K562 (cell line): ENCODE measurements around the gene DMD. TPM values are rescaled to one million over a fixed set of nuclear protein-coding genes. Genes with fewer than 3 reads are reported as not detected.

Source experiments
- ATAC-seq: fragments of 200-7000 bp; cut with Tn5 transposase; 3 replicates; pipeline ENCODE4 v1.9.1; 2020; ENCODE audit warnings: moderate library complexity
- BruUV-seq: library from RNA; stranded (reverse); fragments of 400-500 nt; replicated peaks from 2 replicates; lab custom pipeline; 2021; lab: Mats Ljungman, UMichigan
- CTCF ChIA-PET: fragments of 300-600 bp; formaldehyde crosslinking; extraction: SDS; loops from one replicate; lab custom pipeline; 2021; ENCODE audit warnings: low intra/inter-chr PET ratio; lab: Yijun Ruan, JAX
- POLR2A ChIA-PET: fragments of 300-600, 350-650 bp; sonication (Branson Sonifier 250); formaldehyde crosslinking; extraction: SDS; loops from one replicate; lab custom pipeline; 2021; ENCODE audit warnings: antibody characterized with exemption, inconsistent platforms; lab: Yijun Ruan, JAX
- DNase-seq, 4 experiments: peaks; one replicate each; pipeline versions ENCODE4 v3.0.0 to v3.0.0-alpha.2; 2011 to 2018; ENCODE audit warnings: low spot score in 3 of 4, mixed read lengths in 3 of 4; ENCODE audit errors: extremely low read depth in 1 of 4
- FAIRE-seq: peaks from 2 replicates; lab custom pipeline; 2011; peaks lifted over from hg19 to GRCh38; lab: Jason Lieb, UNC
- H2AFZ ChIP-seq: 2 replicates; pipeline ENCODE4 v1.6.0; 2011; ENCODE audit warnings: low read depth, low read length, control low read depth, inconsistent platforms
- H3K27ac ChIP-seq: fragments of 200-600 bp; 3 replicates; pipeline ENCODE4 v1.8.0; 2011; ENCODE audit warnings: low read depth, mild to moderate bottlenecking, control low read depth, inconsistent platforms, low read length, moderate library complexity, mixed read lengths; ENCODE audit errors: extremely low read depth
- H3K27me3 ChIP-seq, 2 experiments: fragments of 300-600 bp in 1 of 2; 2 replicates in 1 of 2; 3 replicates in 1 of 2; pipeline versions ENCODE4 v1.6.0 to v1.8.0; 2011; ENCODE audit warnings: inconsistent platforms in 2 of 2, low read length in 2 of 2, mild to moderate bottlenecking in 1 of 2, mixed read lengths in 1 of 2, moderate library complexity in 1 of 2; ENCODE audit not compliant: control insufficient read depth in 2 of 2, insufficient read depth in 2 of 2
- H3K36me3 ChIP-seq: fragments of 300-600 bp; 3 replicates; pipeline ENCODE4 v1.8.0; 2011; ENCODE audit warnings: mild to moderate bottlenecking, low read length, inconsistent platforms; ENCODE audit not compliant: control insufficient read depth, insufficient read depth
- H3K4me1 ChIP-seq, 2 experiments: fragments of 200-600 bp in 1 of 2; replicated peaks in 1 of 2; 2 replicates in 1 of 2; 3 replicates in 1 of 2; pipeline versions ENCODE4 v1.5.1 to v1.8.0; 2011; ENCODE audit warnings: inconsistent platforms in 2 of 2, low read length in 2 of 2, mild to moderate bottlenecking in 1 of 2, mixed read lengths in 1 of 2, moderate library complexity in 1 of 2; ENCODE audit not compliant: control insufficient read depth in 2 of 2, insufficient read depth in 2 of 2
- H3K4me2 ChIP-seq: 2 replicates; pipeline ENCODE4 v1.6.1; 2011; ENCODE audit warnings: low read length, control low read depth, inconsistent platforms, mixed read lengths; ENCODE audit not compliant: insufficient read depth
- H3K4me3 ChIP-seq: fragments of 200-600 bp; sonication (generic), shearing (Covaris generic); 2 replicates; pipeline ENCODE4 v1.5.1; 2016; ENCODE audit warnings: control low read depth, inconsistent platforms
- H3K79me2 ChIP-seq: fragments of 200-600 bp; 3 replicates; pipeline ENCODE4 v1.8.0; 2011; ENCODE audit warnings: low read length, inconsistent platforms; ENCODE audit not compliant: control insufficient read depth, insufficient read depth
- H3K9ac ChIP-seq, 2 experiments: 2 replicates each; pipeline versions ENCODE4 v1.6.0 to v1.6.1; 2011; ENCODE audit warnings: low read depth in 2 of 2, low read length in 2 of 2, control low read depth in 1 of 2, inconsistent platforms in 1 of 2, mild to moderate bottlenecking in 1 of 2, mixed read lengths in 1 of 2; ENCODE audit not compliant: insufficient read depth in 1 of 2
- H3K9me1 ChIP-seq: one replicate; pipeline ENCODE4 v1.6.0; 2011; ENCODE audit warnings: inconsistent platforms, mild to moderate bottlenecking, low read length, moderate library complexity; ENCODE audit not compliant: control insufficient read depth, insufficient read depth
- H3K9me3 ChIP-seq: replicated peaks from 2 replicates; pipeline ENCODE4 v1.5.1; 2011; ENCODE audit warnings: low read depth, low read length, inconsistent platforms; ENCODE audit not compliant: control insufficient read depth, insufficient read depth
- H4K20me1 ChIP-seq: replicated peaks from 2 replicates; pipeline ENCODE4 v1.6.1; 2011; ENCODE audit warnings: low read length, inconsistent platforms, mixed read lengths; ENCODE audit not compliant: control insufficient read depth, insufficient read depth
- FOXK2 ChIP-seq, 2 experiments: fragments of 450-650 bp; IDR thresholded peaks in 1 of 2; conservative IDR thresholded peaks in 1 of 2; 2 replicates each; pipeline ENCODE4 v1.6.1; 2016; ENCODE audit warnings: low read depth in 2 of 2, mild to moderate bottlenecking in 1 of 2
- HCFC1 ChIP-seq: IDR thresholded peaks from 2 replicates; pipeline ENCODE4 v1.6.1; 2012; ENCODE audit warnings: low read depth, low read length, improper control_type of control experiment
- PCBP1 ChIP-seq: fragments of 200-400 bp; formaldehyde crosslinking; IDR thresholded peaks from 2 replicates; pipeline ENCODE4 v1.6.1; 2018; ENCODE audit warnings: mild to moderate bottlenecking, low read depth, low read length; ENCODE audit not compliant: poor library complexity, severe bottlenecking
- SAFB ChIP-seq: fragments of 200-400 bp; formaldehyde crosslinking; IDR thresholded peaks from 2 replicates; pipeline ENCODE4 v1.6.1; 2017; ENCODE audit warnings: low read depth, low read length, borderline replicate concordance
- STAT5A ChIP-seq: IDR thresholded peaks from 2 replicates; pipeline ENCODE4 v1.6.1; 2012; ENCODE audit warnings: low read length, inconsistent platforms, borderline replicate concordance
- ZNF778 ChIP-seq: fragments of 450-650 bp; formaldehyde crosslinking; IDR thresholded peaks from 2 replicates; pipeline ENCODE4 v1.4.0; 2020; ENCODE audit warnings: mild to moderate bottlenecking, moderate library complexity
- ZSCAN32 ChIP-seq: fragments of 450-650 bp; formaldehyde crosslinking; IDR thresholded peaks from 2 replicates; pipeline ENCODE4 v1.4.0; 2020; ENCODE audit warnings: mild to moderate bottlenecking, moderate library complexity
- WGBS: fragments of 100-300 bp; shearing (Covaris generic); methylation state at CpG from one replicate; pipeline ENCODE4 v1.1.6; 2016; ENCODE audit warnings: low coverage, mixed read lengths; ENCODE audit not compliant: insufficient coverage; ENCODE audit errors: missing lambda C conversion rate; 5-methylcytosine and 5-hydroxymethylcytosine counted together
- in situ Hi-C: fragments of 300-500 bp; cut with MboI; formaldehyde crosslinking; loops from 4 replicates; pipeline ENCODE4 v1.15.0; 2018; ENCODE audit warnings: inconsistent platforms, mixed read lengths
- intact Hi-C: fragments of 100-400 bp; cut with micrococcal nuclease; formaldehyde crosslinking; loops from 2 replicates; pipeline ENCODE4 v1.14.2; 2022
- polyA plus RNA-seq, 8 experiments: library from polyadenylated mRNA; depleted of rRNA in 4 of 8; stranded (reverse) in 5 of 8; unstranded in 3 of 8; fragments of >200 nt; fragmentation: Nextera tagmentation in 2 of 8; fragmentation: Illumina TruSeq in 1 of 8; extraction: Ambion mirVana in 2 of 8; extraction: Trizol in 1 of 8; gene quantifications; 2 replicates each; pipeline versions ENCODE4 v1.2.1 to v1.2.3, GENCODE V29; 2011 to 2014; ENCODE audit warnings: inconsistent platforms in 1 of 8, missing spikeins in 1 of 8
- total RNA-seq, 7 experiments: library from RNA; depleted of rRNA in 6 of 7; stranded (reverse); fragments of >200 nt in 6 of 7; fragmentation: Illumina TruSeq in 2 of 7; extraction: Trizol in 2 of 7; gene quantifications; 2 replicates each; pipeline versions ENCODE4 v1.2.1 to v1.2.3, GENCODE V29; 2011 to 2021; ENCODE audit warnings: low replicate concordance in 1 of 7

The DMD gene
- total and polyA plus RNA-seq, 9 of the 15 experiments (the other 6 are each of a cell fraction or from before 2014, with no cell fraction given): 3.8 to 20.4 (median 11.4) TPM

DNA sequence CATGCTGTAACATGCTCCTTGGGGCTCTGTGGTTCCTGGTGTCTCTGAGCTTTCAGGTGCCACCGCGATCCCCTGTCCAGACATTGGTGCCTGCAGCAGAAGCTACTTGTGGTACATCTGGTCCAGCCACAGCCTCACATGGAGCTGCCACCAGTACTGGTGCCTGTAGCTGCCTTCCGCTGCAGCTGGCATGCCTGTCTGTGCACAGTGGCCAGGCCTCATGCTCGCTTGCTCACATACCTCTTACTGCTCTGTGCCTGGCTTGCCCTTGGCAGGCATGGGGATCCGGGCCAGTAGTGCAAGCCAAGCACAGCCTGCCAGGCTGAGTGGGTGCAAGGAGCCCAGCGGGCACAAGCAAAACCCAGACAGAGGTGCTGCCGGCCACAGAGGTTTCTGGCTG is 618.6 kb downstream of the DMD start (continued):
- TF ChIP-seq SAFB (no peak), FOXK2 (conservative IDR thresholded peaks at IDR 0.05 in 1 of 2, IDR thresholded peaks at IDR 0.05 in 1 of 2; ENCODE audit: low read depth in 2 of 2) (no peak)

DNA sequence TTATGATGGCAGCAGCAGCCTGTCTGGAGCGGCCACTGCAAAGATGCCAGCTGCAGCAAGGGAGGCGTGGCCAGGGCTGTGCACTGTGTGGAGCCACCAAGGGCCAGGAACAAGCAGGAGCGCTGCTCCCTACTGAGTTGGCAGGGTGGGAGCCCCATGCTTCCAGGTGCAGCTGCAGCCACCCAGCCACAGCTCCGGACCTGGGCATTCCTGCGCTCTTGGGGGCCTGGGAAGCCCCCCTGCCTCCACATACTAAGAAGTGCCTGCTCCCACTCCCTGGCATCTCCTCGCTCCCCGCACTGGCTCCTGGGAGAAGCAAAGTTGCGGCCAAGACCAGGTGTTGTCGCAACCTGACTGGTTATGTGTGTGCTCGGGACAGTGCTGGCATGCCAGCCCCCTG is 619.8 kb downstream of the DMD start:
- no peak for ATAC-seq
- no peaks in the 10 kb centered on the region for H3K9me3 ChIP-seq
- CTCF ChIA-PET: no interaction called here
- no peaks in the 10 kb centered on the region for H3K36me3 ChIP-seq
- POLR2A ChIA-PET: no interaction called here
- H3K4me3 ChIP-seq: no peak overlapping the region
- no peaks in the 10 kb centered on the region for H3K9me1 ChIP-seq
- intact Hi-C loops: no loop called here
- no peak overlapping the region for H3K9ac ChIP-seq
- H4K20me1 ChIP-seq: no peaks in the 10 kb centered on the region
- no peak for TF ChIP-seq HCFC1
- no peak for TF ChIP-seq PCBP1
- no peak for TF ChIP-seq ZSCAN32 (CRISPR knock-in tag)
- TF ChIP-seq ZNF778 (CRISPR knock-in tag): no peak
- TF ChIP-seq STAT5A: no peak
- no peak overlapping the region for H3K27ac ChIP-seq
- no peaks in the 10 kb centered on the region for H3K4me1 ChIP-seq
- H3K27me3 ChIP-seq: no peaks in the 10 kb centered on the region
- FAIRE-seq: no peak
- in situ Hi-C loops: no loop called here
- H2AFZ ChIP-seq: no peak overlapping the region
- no peaks in the 10 kb centered on the region for H3K79me2 ChIP-seq
- H3K4me2 ChIP-seq: no peak overlapping the region
- WGBS: 5% methylated on average over 3 of the region's 10 CpGs
- DNase-seq: no peak
- no TSS peak for BruUV-seq
